ENCODE data around the gene FOXE1. TPM values are rescaled to one million over a fixed set of nuclear protein-coding genes. Genes with fewer than 3 reads are reported as not detected.

FOXE1 gene
- total RNA-seq, 4 donors from 2014 or later, result not detected

GRCh38 chr9:97856857-97857605 is 4.0 kb downstream of the FOXE1 start:
- TF ChIP-seq, protein P1, sequence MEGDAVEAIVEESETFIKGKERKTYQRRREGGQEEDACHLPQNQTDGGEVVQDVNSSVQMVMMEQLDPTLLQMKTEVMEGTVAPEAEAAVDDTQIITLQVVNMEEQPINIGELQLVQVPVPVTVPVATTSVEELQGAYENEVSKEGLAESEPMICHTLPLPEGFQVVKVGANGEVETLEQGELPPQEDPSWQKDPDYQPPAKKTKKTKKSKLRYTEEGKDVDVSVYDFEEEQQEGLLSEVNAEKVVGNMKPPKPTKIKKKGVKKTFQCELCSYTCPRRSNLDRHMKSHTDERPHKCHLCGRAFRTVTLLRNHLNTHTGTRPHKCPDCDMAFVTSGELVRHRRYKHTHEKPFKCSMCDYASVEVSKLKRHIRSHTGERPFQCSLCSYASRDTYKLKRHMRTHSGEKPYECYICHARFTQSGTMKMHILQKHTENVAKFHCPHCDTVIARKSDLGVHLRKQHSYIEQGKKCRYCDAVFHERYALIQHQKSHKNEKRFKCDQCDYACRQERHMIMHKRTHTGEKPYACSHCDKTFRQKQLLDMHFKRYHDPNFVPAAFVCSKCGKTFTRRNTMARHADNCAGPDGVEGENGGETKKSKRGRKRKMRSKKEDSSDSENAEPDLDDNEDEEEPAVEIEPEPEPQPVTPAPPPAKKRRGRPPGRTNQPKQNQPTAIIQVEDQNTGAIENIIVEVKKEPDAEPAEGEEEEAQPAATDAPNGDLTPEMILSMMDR (IDR thresholded peaks at IDR 0.05), result no peak
- no peak for DNase-seq (ENCODE audit: low spot score)
- ATAC-seq (ENCODE audit: low FRiP score), result no peak

DNA sequence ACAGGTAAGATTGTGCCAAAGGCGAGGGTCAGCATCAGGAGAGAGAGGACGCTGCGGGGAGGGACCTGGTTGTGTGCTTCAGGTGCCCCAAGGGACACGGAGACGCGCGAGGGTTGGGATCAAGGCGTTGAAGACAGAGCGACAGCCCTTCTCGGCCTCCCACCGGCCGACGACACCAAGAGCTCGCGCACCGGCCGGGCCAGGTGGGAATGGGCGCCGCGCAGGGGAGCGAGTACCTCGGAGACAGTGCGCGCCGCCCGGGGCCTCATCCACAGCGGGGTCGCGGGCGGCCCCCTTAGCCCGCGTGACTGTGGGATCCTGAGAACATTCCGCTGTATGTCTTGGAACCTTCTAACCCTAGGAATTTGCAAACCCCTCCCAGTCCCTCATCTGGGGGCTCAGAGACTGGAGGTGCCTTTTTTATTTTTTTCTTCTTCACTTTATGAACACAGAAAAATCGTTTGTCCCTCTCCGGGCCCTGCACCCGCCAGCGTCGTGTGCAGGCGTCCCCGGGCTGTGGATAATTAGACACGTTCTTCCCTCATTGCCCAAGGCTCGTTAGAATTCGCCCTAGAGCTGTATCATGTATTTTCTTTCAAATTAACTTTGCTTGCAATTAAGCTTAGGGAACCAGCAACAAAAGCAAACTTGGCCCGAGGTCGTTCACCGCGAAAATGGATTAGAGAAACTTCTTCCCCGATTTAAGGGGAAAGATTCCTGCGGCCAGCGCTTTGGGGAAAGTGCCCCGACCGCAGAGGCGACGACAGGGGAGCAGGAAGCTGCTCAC is 4.8 kb downstream of the FOXE1 start:
- DNase-seq (ENCODE audit: low spot score) (no peak), ATAC-seq (ENCODE audit: low FRiP score) (no peak)
- TF ChIP-seq, protein P1 (IDR thresholded peaks at IDR 0.05), result no peak

- no peak for ATAC-seq (ENCODE audit: low FRiP score)
- no peak for DNase-seq (ENCODE audit: low spot score)
- TF ChIP-seq, protein P1 (IDR thresholded peaks at IDR 0.05), result no peak
These were observed 5.3 kb downstream of the FOXE1 start for GRCh38 chr9:97858393-97858713.

DNA sequence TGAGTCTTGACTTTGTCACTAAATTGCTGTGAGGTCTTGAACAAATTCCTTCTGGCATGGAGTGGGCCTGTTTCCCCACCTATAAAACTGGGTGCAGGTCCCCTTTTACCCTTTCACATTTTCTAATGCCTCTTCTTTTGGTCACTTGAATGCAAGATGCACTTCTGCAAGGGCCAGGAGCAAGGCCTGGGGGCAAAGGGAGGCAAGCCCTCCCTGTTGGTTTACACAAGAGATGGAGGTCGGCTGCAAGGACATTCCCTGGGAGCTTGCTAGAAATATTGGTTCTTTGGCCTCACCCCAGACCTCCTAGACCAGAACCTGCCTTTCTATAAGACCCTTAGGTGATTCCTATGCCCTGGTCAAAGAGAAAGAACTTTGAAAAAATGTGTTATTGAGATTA is 5.8 kb downstream of the FOXE1 start:
- ATAC-seq (ENCODE audit: low FRiP score) (no peak), DNase-seq (ENCODE audit: low spot score) (no peak)
- TF ChIP-seq, protein P1 (IDR thresholded peaks at IDR 0.05), result no peak

- ATAC-seq (ENCODE audit: low FRiP score) (no peak), DNase-seq (ENCODE audit: low spot score) (no peak)
- TF ChIP-seq, protein P1 (IDR thresholded peaks at IDR 0.05), result no peak
These were observed 6.3 kb downstream of the FOXE1 start for GRCh38 chr9:97859346-97859745.

DNA sequence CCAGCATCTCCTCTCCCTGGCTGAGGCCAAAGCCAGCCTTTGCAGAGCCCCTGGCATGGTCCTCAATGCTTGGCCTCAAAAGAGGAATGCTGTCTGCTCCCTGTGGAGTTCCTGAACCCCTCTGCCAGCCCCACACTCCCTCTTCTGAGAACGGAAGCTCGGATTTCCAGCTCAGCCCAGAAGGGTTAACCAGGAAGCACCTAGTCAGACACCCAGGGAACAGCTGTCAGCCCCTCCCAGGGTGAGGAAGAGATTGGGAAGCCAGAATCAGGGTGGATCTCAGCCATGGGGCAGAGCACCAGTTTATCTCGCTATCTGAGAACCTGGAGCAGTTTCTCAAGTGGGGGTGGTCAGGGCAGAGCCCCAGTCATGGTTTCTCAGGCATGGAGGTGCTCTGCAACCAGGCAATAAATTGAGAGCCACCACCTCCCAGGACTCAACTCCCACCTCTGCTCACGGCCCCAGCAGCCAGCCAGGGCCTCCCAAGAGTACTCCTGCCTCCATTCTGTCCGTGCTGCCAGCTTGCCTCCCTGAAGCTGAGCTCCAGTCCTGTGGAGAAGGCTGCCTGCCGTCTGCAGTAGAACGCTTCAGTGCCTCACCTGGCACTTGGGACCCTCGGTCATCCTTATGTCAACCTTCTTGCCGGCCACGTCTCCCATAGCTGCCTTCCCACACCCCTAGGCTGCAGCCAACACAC is 7.6 kb downstream of the FOXE1 start:
- ATAC-seq (ENCODE audit: low FRiP score) (no peak), DNase-seq (ENCODE audit: low spot score) (no peak)
- TF ChIP-seq, protein P1 (IDR thresholded peaks at IDR 0.05), result no peak
